A549 (cell line): Measurements from ENCODE around the gene C4orf51. TPM values are rescaled to one million over a fixed set of nuclear protein-coding genes. Genes with fewer than 3 reads are reported as not detected.

Source experiments
- ATAC-seq, 2 experiments: fragments of 200-7000 bp in 1 of 2; fragments of >200 bp in 1 of 2; cut with Nextera tagmentation in 1 of 2; cut with Tn5 transposase in 1 of 2; 3 replicates each; pipeline versions ENCODE4 v1.8.0 to v1.9.1; 2018 to 2020; ENCODE audit warnings: mild to moderate bottlenecking in 1 of 2, moderate library complexity in 1 of 2
- CTCF ChIA-PET: fragments of 300-600 bp; sonication (Branson Sonifier 250); formaldehyde crosslinking; extraction: SDS; loops from one replicate; lab custom pipeline; 2021; ENCODE audit warnings: antibody characterized with exemption, inconsistent platforms; lab: Yijun Ruan, JAX
- POLR2A ChIA-PET: fragments of 350-600 bp; formaldehyde crosslinking; extraction: SDS; loops from one replicate; lab custom pipeline; 2021; ENCODE audit warnings: antibody characterized with exemption, inconsistent platforms; lab: Yijun Ruan, JAX
- DNase-seq, 2 experiments: peaks; one replicate each; pipeline versions ENCODE4 v3.0.0 to v3.0.0-alpha.2; 2011 to 2016; ENCODE audit warnings: low read depth in 1 of 2, low spot score in 1 of 2
- FAIRE-seq: peaks from 2 replicates; lab custom pipeline; 2011; peaks lifted over from hg19 to GRCh38; lab: Jason Lieb, UNC
- H3K27ac ChIP-seq, 2 experiments: fragments of >200 bp; sonication (Bioruptor Twin); formaldehyde crosslinking; 3 replicates each; pipeline ENCODE4 v1.5.1; 2016 to 2017
- H3K4me1 ChIP-seq: fragments of >200 bp; sonication (Bioruptor Twin); formaldehyde crosslinking; 3 replicates; pipeline ENCODE4 v1.6.1; 2016
- H3K4me2 ChIP-seq: fragments of >200 bp; sonication (Bioruptor Twin); formaldehyde crosslinking; 3 replicates; pipeline ENCODE4 v1.6.1; 2016
- H3K4me3 ChIP-seq: fragments of >200 bp; sonication (Bioruptor Twin); formaldehyde crosslinking; 3 replicates; pipeline ENCODE4 v1.5.1; 2016
- H3K9me3 ChIP-seq: fragments of >200 bp; sonication (Bioruptor Twin); formaldehyde crosslinking; 3 replicates; pipeline ENCODE4 v1.6.1; 2016
- CBX2 ChIP-seq: fragments of 200-600 bp; sonication (generic); IDR thresholded peaks from 2 replicates; pipeline ENCODE4 v1.6.1; 2016; ENCODE audit warnings: low read depth, mild to moderate bottlenecking, borderline replicate concordance
- CHD2 ChIP-seq: fragments of 150-350 bp; IDR thresholded peaks from 2 replicates; pipeline ENCODE4 v1.6.1; 2014; ENCODE audit warnings: low read length; ENCODE audit not compliant: partially characterized antibody
- CHD4 ChIP-seq: fragments of 200-600 bp; sonication (generic); IDR thresholded peaks from 2 replicates; pipeline ENCODE4 v1.6.1; 2016; ENCODE audit warnings: antibody characterized with exemption, mild to moderate bottlenecking, borderline replicate concordance
- E2F6 ChIP-seq: IDR thresholded peaks from 2 replicates; pipeline ENCODE4 v1.6.1; 2012; ENCODE audit warnings: low read depth, borderline replicate concordance
- EHF ChIP-seq: fragments of 250-450 bp; sonication (Bioruptor Pico); IDR thresholded peaks from 2 replicates; pipeline ENCODE4 v1.5.0; 2020; ENCODE audit warnings: mild to moderate bottlenecking
- ELK1 ChIP-seq: fragments of 150-350 bp; IDR thresholded peaks from 2 replicates; pipeline ENCODE4 v1.6.1; 2014; ENCODE audit warnings: low read depth, mild to moderate bottlenecking, low read length
- FOSB ChIP-seq: fragments of 250-450 bp; sonication (Bioruptor Pico); IDR thresholded peaks from 2 replicates; pipeline ENCODE4 v1.5.0; 2020; ENCODE audit warnings: mild to moderate bottlenecking, moderate library complexity
- FOSL2 ChIP-seq, 2 experiments: fragments of 450-650 bp in 1 of 2; fragments of >200 bp in 1 of 2; sonication (Bioruptor Twin) in 1 of 2; formaldehyde crosslinking; IDR thresholded peaks; 2 replicates each; pipeline versions ENCODE4 v1.5.0 to v1.6.1; 2016 to 2020; ENCODE audit warnings: mild to moderate bottlenecking in 1 of 2, moderate library complexity in 1 of 2
- FOXS1 ChIP-seq: fragments of 250-450 bp; sonication (Bioruptor Pico); IDR thresholded peaks from 2 replicates; pipeline ENCODE4 v1.5.0; 2020; ENCODE audit warnings: mild to moderate bottlenecking, moderate library complexity
- HEYL ChIP-seq: fragments of 250-450 bp; sonication (Bioruptor Pico); IDR thresholded peaks from 2 replicates; pipeline ENCODE4 v1.8.0; 2021; ENCODE audit warnings: mild to moderate bottlenecking, moderate library complexity
- HMGXB4 ChIP-seq: fragments of 250-450 bp; sonication (Bioruptor Pico); IDR thresholded peaks from 2 replicates; pipeline ENCODE4 v1.5.0; 2021; ENCODE audit warnings: mild to moderate bottlenecking, moderate library complexity, borderline replicate concordance
- HOXA7 ChIP-seq: fragments of 250-450 bp; sonication (Bioruptor Pico); IDR thresholded peaks from 2 replicates; pipeline ENCODE4 v1.5.0; 2020; ENCODE audit warnings: mild to moderate bottlenecking, moderate library complexity
- JUN ChIP-seq, 2 experiments: fragments of >200 bp; sonication (Bioruptor Twin); formaldehyde crosslinking; IDR thresholded peaks; 2 replicates in 1 of 2; 3 replicates in 1 of 2; pipeline ENCODE4 v1.6.1; 2016 to 2017
- JUNB ChIP-seq: fragments of >200 bp; sonication (Bioruptor Twin); formaldehyde crosslinking; IDR thresholded peaks from 2 replicates; pipeline ENCODE4 v1.6.1; 2016
- KDM5A ChIP-seq: fragments of 200-600 bp; sonication (generic); IDR thresholded peaks from 2 replicates; pipeline ENCODE4 v1.6.1; 2016; ENCODE audit warnings: antibody characterized with exemption, mild to moderate bottlenecking
- MAFK ChIP-seq: fragments of 450-650 bp; IDR thresholded peaks from 2 replicates; pipeline ENCODE4 v1.6.1; 2014; ENCODE audit not compliant: partially characterized antibody
- MAZ ChIP-seq: fragments of 150-350 bp; IDR thresholded peaks from 2 replicates; pipeline ENCODE4 v1.6.1; 2014; ENCODE audit warnings: antibody characterized with exemption, low read depth, low read length, borderline replicate concordance
- POLR2A ChIP-seq: IDR thresholded peaks from 2 replicates; pipeline ENCODE4 v1.6.1; 2012; ENCODE audit warnings: mild to moderate bottlenecking, low read length
- RARB ChIP-seq: fragments of 250-450 bp; sonication (Bioruptor Pico); IDR thresholded peaks from 2 replicates; pipeline ENCODE4 v1.8.0; 2021; ENCODE audit warnings: mild to moderate bottlenecking, moderate library complexity
- RCOR1 ChIP-seq: fragments of 150-350 bp; IDR thresholded peaks from 2 replicates; pipeline ENCODE4 v1.6.1; 2014; ENCODE audit warnings: antibody characterized with exemption, low read length, low read depth
- REST ChIP-seq: fragments of 200-600 bp; sonication (generic); IDR thresholded peaks from 2 replicates; pipeline ENCODE4 v1.6.1; 2016; ENCODE audit warnings: antibody characterized with exemption, mild to moderate bottlenecking, moderate library complexity
- RFX5 ChIP-seq: fragments of 450-650 bp; IDR thresholded peaks from 2 replicates; pipeline ENCODE4 v1.7.1; 2014; ENCODE audit warnings: antibody characterized with exemption, mild to moderate bottlenecking, moderate library complexity
- RNF2 ChIP-seq: fragments of 200-600 bp; sonication (generic); IDR thresholded peaks from 2 replicates; pipeline ENCODE4 v1.6.1; 2016; ENCODE audit warnings: low read depth, mild to moderate bottlenecking, antibody characterized with exemption, moderate library complexity, borderline replicate concordance
- SREBF2 ChIP-seq: fragments of 450-650 bp; IDR thresholded peaks from 2 replicates; pipeline ENCODE4 v1.6.1; 2014; ENCODE audit warnings: mild to moderate bottlenecking, moderate library complexity
- TFCP2L1 ChIP-seq: fragments of 250-450 bp; sonication (Bioruptor Pico); IDR thresholded peaks from 2 replicates; pipeline ENCODE4 v1.5.0; 2021; ENCODE audit warnings: mild to moderate bottlenecking
- TP53 ChIP-seq: fragments of 250-450 bp; sonication (Bioruptor Pico); IDR thresholded peaks from 2 replicates; pipeline ENCODE4 v1.5.0; 2021; ENCODE audit warnings: mild to moderate bottlenecking, moderate library complexity
- WGBS: methylation state at CpG from one replicate; pipeline ENCODE4 v1.1.6; 2017; ENCODE audit errors: missing lambda C conversion rate; 5-methylcytosine and 5-hydroxymethylcytosine counted together
- polyA plus RNA-seq, 4 experiments: library from polyadenylated mRNA; depleted of rRNA in 3 of 4; stranded (reverse); fragments of >200 nt; fragmentation: RNase III in 1 of 4; extraction: RNeasy Plus Mini Kit Qiagen cat#74134 plus additional on column Dnase treatment in 1 of 4; gene quantifications; 2 replicates in 3 of 4; 3 replicates in 1 of 4; pipeline ENCODE4 v1.2.3, GENCODE V29; 2011 to 2017

The C4orf51 gene
- polyA plus RNA-seq, 2 of the 4 experiments (the other 2 are of a cell fraction) = not detected

- H3K27ac ChIP-seq = no peak overlapping the region
- no peak overlapping the region for H3K4me2 ChIP-seq
- ATAC-seq = no peak
- CTCF ChIA-PET = no interaction called here
- POLR2A ChIA-PET = no interaction called here
- DNase-seq = no peak
- H3K4me1 ChIP-seq = no peaks in the 10 kb centered on the region
- TF ChIP-seq MAFK (peak; percentile 71), HOXA7 (CRISPR knock-in tag) (no peak)
- TF ChIP-seq, all 56 proteins: peak for 1
- Histone ChIP-seq H3K9me3 (no peaks in the 10 kb centered on the region), H3K4me3 (no peak overlapping the region)
- WGBS = 80% methylated on average over 3 of the region's 3 CpGs
- no peak for FAIRE-seq
Observed at GRCh38 chr4:145660064-145660463, 19.9 kb upstream of the C4orf51 start.

GRCh38 chr4:145663194-145663593, 16.8 kb upstream of the C4orf51 start:
- TF ChIP-seq EHF (CRISPR knock-in tag) = no peak
- TF ChIP-seq E2F6 = no peak
- no peak for TF ChIP-seq HMGXB4 (CRISPR knock-in tag)
- no peak for TF ChIP-seq CHD2
- TF ChIP-seq RCOR1 = no peak
- no peak for TF ChIP-seq SREBF2
- POLR2A ChIA-PET = no interaction called here
- DNase-seq = no peak
- Histone ChIP-seq H3K4me2 (no peak overlapping the region), H3K27ac (no peak overlapping the region), H3K4me1 (no peaks in the 10 kb centered on the region), H3K4me3 (no peak overlapping the region), H3K9me3 (no peaks in the 10 kb centered on the region)
- FAIRE-seq = no peak
- WGBS = 92% methylated on average over 3 of the region's 3 CpGs
- no peak for ATAC-seq
- CTCF ChIA-PET = no interaction called here

- FAIRE-seq (no peak), DNase-seq (no peak), ATAC-seq (no peak)
- Histone ChIP-seq H3K9me3 (no peaks in the 10 kb centered on the region), H3K4me2 (no peak overlapping the region), H3K4me3 (no peak overlapping the region), H3K27ac (no peak overlapping the region), H3K4me1 (no peaks in the 10 kb centered on the region)
- ChIA-PET POLR2A (no interaction called here), CTCF (no interaction called here)
- TF ChIP-seq CHD2 = no peak
- TF ChIP-seq CBX2 = no peak
- no peak for TF ChIP-seq FOSB (CRISPR knock-in tag)
- TF ChIP-seq RNF2 = no peak
- TF ChIP-seq REST = no peak
- TF ChIP-seq RARB (CRISPR knock-in tag) = no peak
- no peak for TF ChIP-seq KDM5A
- no peak for TF ChIP-seq TP53
- 61% methylated on average over 1 of the region's 1 CpG for WGBS
Observed at GRCh38 chr4:145665773-145666172, 14.2 kb upstream of the C4orf51 start.

GRCh38 chr4:145670422-145670821, 9.5 kb upstream of the C4orf51 start:
- ChIA-PET POLR2A (no interaction called here), CTCF (no interaction called here)
- no peak overlapping the region for H3K27ac ChIP-seq
- no peak for FAIRE-seq
- ATAC-seq = no peak
- no peaks in the 10 kb centered on the region for H3K9me3 ChIP-seq
- no peak overlapping the region for H3K4me3 ChIP-seq
- no peak for DNase-seq
- no peaks in the 10 kb centered on the region for H3K4me1 ChIP-seq
- no peak overlapping the region for H3K4me2 ChIP-seq
- TF ChIP-seq RFX5 (no peak), CHD2 (no peak), TFCP2L1 (CRISPR knock-in tag) (no peak), HEYL (CRISPR knock-in tag) (no peak), FOXS1 (no peak), EHF (CRISPR knock-in tag) (no peak), TP53 (no peak), JUN (IDR thresholded peaks at IDR 0.05) (no peak), JUNB (no peak), FOSL2 (IDR thresholded peaks at IDR 0.05) (no peak), FOSL2 (CRISPR knock-in tag; IDR thresholded peaks at IDR 0.05) (no peak), MAZ (no peak), ELK1 (no peak), POLR2A (no peak), CHD4 (no peak)
